Panc1 (cell line): Measurements from ENCODE around the gene BASP1. TPM values are rescaled to one million over a fixed set of nuclear protein-coding genes. Genes with fewer than 3 reads are reported as not detected.

ENCODE experiments used
- ATAC-seq: fragments of 200-7000 bp; cut with Tn5 transposase; 2 replicates; pipeline ENCODE4 v1.9.1; 2020; ENCODE audit warnings: mild to moderate bottlenecking, moderate library complexity
- BruUV-seq: library from RNA; stranded (reverse); fragments of 400-500 nt; replicated peaks from 2 replicates; lab custom pipeline; 2021; lab: Mats Ljungman, UMichigan
- CTCF ChIA-PET: fragments of 300-600 bp; sonication (Branson Sonifier 250); formaldehyde crosslinking; loops from one replicate; lab custom pipeline; 2022; ENCODE audit warnings: antibody characterized with exemption; lab: Charles Lee
- POLR2A ChIA-PET: fragments of 300-600 bp; sonication (Branson Sonifier 250); formaldehyde crosslinking; loops from one replicate; lab custom pipeline; 2022; ENCODE audit warnings: antibody characterized with exemption; lab: Charles Lee
- DNase-seq: peaks from one replicate; pipeline ENCODE4 v3.0.0-alpha.2; 2010; ENCODE audit warnings: low read depth, low spot score
- H3K27ac ChIP-seq: 2 replicates; pipeline ENCODE4 v1.5.1; 2011; ENCODE audit warnings: mild to moderate bottlenecking, low read length, inconsistent platforms
- H3K27me3 ChIP-seq: fragments of 200-500 bp; sonication (Bioruptor generic); 2 replicates; pipeline ENCODE4 v1.6.0; 2014; ENCODE audit warnings: low read length, inconsistent platforms; ENCODE audit not compliant: control insufficient read depth, insufficient read depth
- H3K36me3 ChIP-seq: fragments of 200-500 bp; sonication (Bioruptor generic); 2 replicates; pipeline ENCODE4 v1.5.1; 2014; ENCODE audit warnings: inconsistent platforms, mild to moderate bottlenecking, low read length, moderate library complexity; ENCODE audit not compliant: control insufficient read depth, insufficient read depth
- H3K4me1 ChIP-seq: 2 replicates; pipeline ENCODE4 v1.5.1; 2011; ENCODE audit warnings: inconsistent platforms, mild to moderate bottlenecking, low read length, moderate library complexity; ENCODE audit not compliant: control insufficient read depth, insufficient read depth
- H3K4me3 ChIP-seq, 2 experiments: 2 replicates each; pipeline ENCODE4 v1.5.1; 2011 to 2012; ENCODE audit warnings: low read depth in 2 of 2, low read length in 2 of 2, mild to moderate bottlenecking in 2 of 2, inconsistent platforms in 1 of 2, moderate library complexity in 1 of 2
- H3K9me3 ChIP-seq: fragments of 200-500 bp; sonication (Bioruptor generic); 2 replicates; pipeline ENCODE4 v1.5.1; 2014; ENCODE audit warnings: low read depth, mild to moderate bottlenecking, inconsistent platforms, low read length, moderate library complexity; ENCODE audit not compliant: control insufficient read depth, insufficient read depth
- CTCF ChIP-seq: fragments of 450-650 bp; IDR thresholded peaks from 2 replicates; pipeline ENCODE4 v1.5.1; 2017; ENCODE audit warnings: mild to moderate bottlenecking
- POLR2AphosphoS5 ChIP-seq: IDR thresholded peaks from 2 replicates; pipeline ENCODE4 v1.6.1; 2012; ENCODE audit warnings: mild to moderate bottlenecking, low read depth, low read length, moderate library complexity
- REST ChIP-seq, 2 experiments: IDR thresholded peaks; 2 replicates each; pipeline ENCODE4 v1.6.1; 2011 to 2012; ENCODE audit warnings: low read depth in 2 of 2, control low read depth in 1 of 2, low read length in 1 of 2, mild to moderate bottlenecking in 1 of 2, moderate library complexity in 1 of 2; ENCODE audit not compliant: insufficient read depth in 1 of 2
- SIN3A ChIP-seq: IDR thresholded peaks from 2 replicates; pipeline ENCODE4 v1.6.1; 2012; ENCODE audit warnings: low read depth, mild to moderate bottlenecking, low read length, moderate library complexity, borderline replicate concordance; ENCODE audit not compliant: insufficient read depth
- TCF7L2 ChIP-seq: IDR thresholded peaks from 2 replicates; pipeline ENCODE4 v1.6.1; 2011; ENCODE audit warnings: mild to moderate bottlenecking, low read depth, low read length, inconsistent platforms
- in situ Hi-C: cut with HindIII; loops from 2 replicates; pipeline ENCODE4 v1.10.0; 2016; ENCODE audit warnings: low sequenced_read_pairs, low pct_unique_long_range_greater_than_20kb
- intact Hi-C: fragments of 100-400 bp; cut with micrococcal nuclease; formaldehyde crosslinking; loops from one replicate; pipeline ENCODE4 v1.10.0; 2022; ENCODE audit not compliant: unreplicated experiment
- total RNA-seq: library from RNA; stranded (reverse); gene quantifications from one replicate; pipeline ENCODE4 v1.2.1, GENCODE V29; 2021; ENCODE audit not compliant: unreplicated experiment

Gene BASP1
- total RNA-seq, 1 experiment from 2014 or later: 217 TPM

GRCh38 chr5:17224858-17225511 is 7.6 kb downstream of the BASP1 start:
- Histone ChIP-seq H3K4me1 (peaks cover 73% of the 10 kb centered on the region), H3K27me3 (no peaks in the 10 kb centered on the region), H3K27ac (peak overlapping the region; percentile 69), H3K9me3 (no peaks in the 10 kb centered on the region), H3K36me3 (peaks cover 7% of the 10 kb centered on the region; the same call in 1 of the 2 replicates), H3K4me3 (no peak overlapping the region)
- ATAC-seq: no peak
- intact Hi-C loops: loop anchor here (10.0 kb wide), 1 partner anchor 50 kb away; no protein-coding TSS in a partner anchor
- ChIA-PET CTCF (no interaction called here), POLR2A (no interaction called here)
- no peak for DNase-seq
- no peak for TF ChIP-seq TCF7L2
- in situ Hi-C loops: loop anchor here (25.0 kb wide), 1 partner anchor 1062 kb away; no protein-coding TSS in a partner anchor
- no TSS peak for BruUV-seq

GRCh38 chr5:17225520-17225919 is 8.1 kb downstream of the BASP1 start:
- Histone ChIP-seq H3K4me3 (no peak overlapping the region), H3K27me3 (no peaks in the 10 kb centered on the region), H3K27ac (no peak overlapping the region), H3K9me3 (no peaks in the 10 kb centered on the region), H3K4me1 (peaks cover 68% of the 10 kb centered on the region), H3K36me3 (peaks cover 7% of the 10 kb centered on the region; the same call in 1 of the 2 replicates)
- TF ChIP-seq SIN3A: no peak
- TF ChIP-seq REST (IDR thresholded peaks at IDR 0.05; ENCODE audit: insufficient read depth in 1 of 2, low read depth in 2 of 2, low read length in 1 of 2): no peak
- TF ChIP-seq CTCF: no peak
- TF ChIP-seq TCF7L2: no peak
- no peak for TF ChIP-seq POLR2AphosphoS5
- ChIA-PET CTCF (no interaction called here), POLR2A (no interaction called here)
- DNase-seq: no peak
- intact Hi-C loops (loop anchor here (10.0 kb wide), 1 partner anchor 49 kb away; no protein-coding TSS in a partner anchor), in situ Hi-C loops (no loop called here)
- no peak for ATAC-seq
- no TSS peak for BruUV-seq

- H3K4me3 ChIP-seq: no peak overlapping the region
- ATAC-seq (no peak), DNase-seq (no peak)
- no peaks in the 10 kb centered on the region; the same call in 1 of the 2 replicates for H3K36me3 ChIP-seq
- ChIA-PET CTCF (no interaction called here), POLR2A (no interaction called here)
- H3K9me3 ChIP-seq: no peaks in the 10 kb centered on the region
- no peak for TF ChIP-seq REST (IDR thresholded peaks at IDR 0.05; ENCODE audit: insufficient read depth in 1 of 2, low read depth in 2 of 2, low read length in 1 of 2)
- no peak for TF ChIP-seq TCF7L2
- TF ChIP-seq SIN3A: no peak
- TF ChIP-seq POLR2AphosphoS5: no peak
- no peak for TF ChIP-seq CTCF
- H3K4me1 ChIP-seq: peaks cover 62% of the 10 kb centered on the region
- intact Hi-C loops (loop anchor here (10.0 kb wide), 1 partner anchor 47 kb away; no protein-coding TSS in a partner anchor), in situ Hi-C loops (no loop called here)
- no peak overlapping the region; the same call in 1 of the 2 replicates for H3K27ac ChIP-seq
- H3K27me3 ChIP-seq: no peaks in the 10 kb centered on the region
- BruUV-seq: no TSS peak
Observed at GRCh38 chr5:17227868-17228267, 10.4 kb downstream of the BASP1 start.
